Activated CD4-positive, alpha-beta T cell treated with anti-CD3 and anti-CD28 coated beads, Interleukin-2, amount 10 ng/mL, durations not matched to agents 7 days and 5 days (primary cell): Measurements from ENCODE around the gene SCART1. TPM values are rescaled to one million over a fixed set of nuclear protein-coding genes. Genes with fewer than 3 reads are reported as not detected.
"Not testable (repeated sequence)": the region's sequence is repeated elsewhere in the genome, so short reads cannot be mapped to it uniquely, and the experiment has no call there.

Source experiments
- CTCF ChIA-PET: fragments of 350-600 bp; sonication (Branson Sonifier 250); formaldehyde crosslinking; loops from one replicate; lab custom pipeline; 2021; ENCODE audit warnings: antibody characterized with exemption; lab: Charles Lee
- POLR2A ChIA-PET: fragments of 350-600 bp; sonication (Branson Sonifier 250); formaldehyde crosslinking; loops from one replicate; lab custom pipeline; 2021; ENCODE audit warnings: antibody characterized with exemption; lab: Charles Lee
- DNase-seq: peaks from one replicate; pipeline ENCODE4 v3.0.0-alpha.2; 2020
- H3K27ac Mint-ChIP-seq: one replicate; pipeline ENCODE4 v1.8.0; 2021; ENCODE audit warnings: mild to moderate bottlenecking, moderate library complexity, mixed read lengths
- H3K27me3 Mint-ChIP-seq: one replicate; pipeline ENCODE4 v1.8.0; 2021; ENCODE audit warnings: mixed read lengths
- H3K36me3 Mint-ChIP-seq: one replicate; pipeline ENCODE4 v1.8.0; 2021; ENCODE audit warnings: low read depth, mixed read lengths
- H3K4me1 Mint-ChIP-seq: one replicate; pipeline ENCODE4 v1.8.0; 2021; ENCODE audit warnings: mixed read lengths
- H3K4me3 Mint-ChIP-seq: one replicate; pipeline ENCODE4 v1.8.0; 2021; ENCODE audit warnings: mild to moderate bottlenecking, moderate library complexity, mixed read lengths
- H3K9me3 Mint-ChIP-seq: one replicate; pipeline ENCODE4 v1.8.0; 2021; ENCODE audit warnings: mixed read lengths
- total RNA-seq, 2 experiments: library from RNA; stranded (reverse); gene quantifications; one replicate each; pipeline ENCODE4 v1.2.3, GENCODE V29; 2021

The SCART1 gene
- total RNA-seq, 2 experiments from 2014 or later = 3.7 to 4.5 TPM

DNA sequence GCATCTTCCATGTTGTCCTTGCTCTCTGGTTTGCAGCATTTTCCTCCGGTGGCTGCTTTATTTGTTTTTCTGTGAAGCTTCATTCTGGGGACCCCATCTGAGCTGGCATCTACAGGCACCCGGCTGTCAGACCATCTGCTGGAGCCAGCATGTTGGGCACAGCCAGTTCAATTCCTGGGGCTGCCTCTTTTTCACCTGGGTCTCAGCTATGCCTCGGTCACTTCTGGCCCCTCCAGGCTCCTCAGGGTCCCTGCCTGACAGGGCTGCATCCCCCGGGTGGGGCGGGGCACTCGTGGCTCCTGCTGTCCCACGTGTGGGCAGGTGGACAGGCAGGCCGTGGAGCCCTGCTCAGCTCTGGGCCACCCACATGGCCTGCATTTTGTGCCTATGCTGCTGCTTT is 8.1 kb downstream of the SCART1 start:
- Mint-ChIP-seq H3K36me3 (no peaks in the 10 kb centered on the region), H3K27ac (no peak overlapping the region), H3K9me3 (no peaks in the 10 kb centered on the region), H3K4me3 (no peak overlapping the region), H3K4me1 (no peaks in the 10 kb centered on the region), H3K27me3 (peaks cover 6% of the 10 kb centered on the region)
- DNase-seq = peak; percentile 2
- POLR2A ChIA-PET = no interaction called here
- CTCF ChIA-PET = interaction anchor here (0.9 kb wide), 1 partner anchor 25 kb away, joined by 3 read pairs; no protein-coding TSS in a partner anchor

DNA sequence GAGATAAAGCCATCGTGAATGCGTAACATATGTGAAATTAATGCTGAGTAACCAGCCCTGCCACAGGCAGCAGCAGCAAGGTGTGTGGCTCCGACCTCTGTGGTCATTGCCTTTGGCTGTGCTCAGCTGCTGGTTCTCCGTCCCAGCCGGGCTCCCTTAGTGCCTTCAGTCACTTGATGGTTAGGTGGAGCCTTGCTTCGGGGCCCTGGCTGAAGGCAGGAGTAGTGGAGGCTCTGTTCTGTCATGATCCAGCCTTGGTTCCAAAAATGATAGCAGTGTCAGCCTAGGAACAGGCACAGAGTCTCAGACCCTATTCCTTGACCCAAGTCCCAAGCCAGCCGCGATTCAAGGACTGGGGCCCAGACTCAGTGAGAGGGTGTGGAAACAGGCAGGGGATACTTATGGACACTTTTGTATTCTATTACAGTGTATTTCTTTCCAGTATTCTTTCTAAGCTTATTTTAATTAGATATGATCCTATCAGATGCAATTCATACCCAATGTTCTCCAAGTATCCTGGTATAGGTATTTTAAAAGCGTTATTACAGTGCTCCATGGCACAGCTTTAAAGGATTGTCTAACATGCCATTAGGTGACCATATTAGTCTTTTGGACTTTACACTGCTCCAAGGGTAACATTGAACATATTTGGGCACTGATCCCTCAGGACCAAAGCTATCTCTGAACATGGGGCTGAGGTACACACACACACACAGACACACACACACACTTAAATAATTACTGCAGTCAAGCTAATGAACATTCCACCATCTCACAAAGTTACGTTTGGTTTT is 9.0 kb downstream of the SCART1 start:
- Mint-ChIP-seq H3K36me3 (no peaks in the 10 kb centered on the region), H3K4me1 (no peaks in the 10 kb centered on the region), H3K9me3 (no peaks in the 10 kb centered on the region), H3K27ac (no peak overlapping the region), H3K27me3 (peaks cover 6% of the 10 kb centered on the region), H3K4me3 (no peak overlapping the region)
- POLR2A ChIA-PET = no interaction called here
- CTCF ChIA-PET = no interaction called here
- DNase-seq = no peak

DNA sequence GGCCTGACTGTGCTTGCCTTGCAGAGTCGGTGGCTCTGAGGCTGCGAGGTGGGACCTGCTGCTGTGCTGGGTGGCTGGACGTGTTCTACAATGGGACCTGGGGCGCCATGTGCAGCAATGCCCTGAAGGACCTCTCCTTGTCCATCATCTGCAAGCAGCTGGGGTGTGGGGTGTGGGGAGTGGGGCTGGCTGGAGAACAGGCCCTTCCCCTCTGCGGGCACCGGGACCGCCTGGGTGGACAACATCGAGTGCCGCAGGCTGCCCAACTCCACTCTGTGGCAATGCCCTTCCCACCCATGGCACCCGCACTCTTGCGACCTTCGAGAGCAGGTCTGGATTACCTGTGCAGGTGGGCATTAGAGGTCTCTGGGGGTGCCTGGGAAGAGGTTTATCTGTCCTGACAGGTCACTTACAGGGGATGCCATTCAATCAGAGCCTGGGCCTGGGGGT is 10.9 kb downstream of the SCART1 start:
- H3K4me3 Mint-ChIP-seq = no peak overlapping the region
- DNase-seq = peak; percentile 1
- POLR2A ChIA-PET = no interaction called here
- H3K9me3 Mint-ChIP-seq = no peaks in the 10 kb centered on the region
- H3K27me3 Mint-ChIP-seq = peaks cover 10% of the 10 kb centered on the region
- no peaks in the 10 kb centered on the region for H3K36me3 Mint-ChIP-seq
- CTCF ChIA-PET = interaction anchor here (0.9 to 1.3 kb wide), 2 partner anchors 11 to 26 kb away, joined by 4 read pairs; partner anchors contain the start of gene SCART1
- no peaks in the 10 kb centered on the region for H3K4me1 Mint-ChIP-seq
- no peak overlapping the region for H3K27ac Mint-ChIP-seq

DNA sequence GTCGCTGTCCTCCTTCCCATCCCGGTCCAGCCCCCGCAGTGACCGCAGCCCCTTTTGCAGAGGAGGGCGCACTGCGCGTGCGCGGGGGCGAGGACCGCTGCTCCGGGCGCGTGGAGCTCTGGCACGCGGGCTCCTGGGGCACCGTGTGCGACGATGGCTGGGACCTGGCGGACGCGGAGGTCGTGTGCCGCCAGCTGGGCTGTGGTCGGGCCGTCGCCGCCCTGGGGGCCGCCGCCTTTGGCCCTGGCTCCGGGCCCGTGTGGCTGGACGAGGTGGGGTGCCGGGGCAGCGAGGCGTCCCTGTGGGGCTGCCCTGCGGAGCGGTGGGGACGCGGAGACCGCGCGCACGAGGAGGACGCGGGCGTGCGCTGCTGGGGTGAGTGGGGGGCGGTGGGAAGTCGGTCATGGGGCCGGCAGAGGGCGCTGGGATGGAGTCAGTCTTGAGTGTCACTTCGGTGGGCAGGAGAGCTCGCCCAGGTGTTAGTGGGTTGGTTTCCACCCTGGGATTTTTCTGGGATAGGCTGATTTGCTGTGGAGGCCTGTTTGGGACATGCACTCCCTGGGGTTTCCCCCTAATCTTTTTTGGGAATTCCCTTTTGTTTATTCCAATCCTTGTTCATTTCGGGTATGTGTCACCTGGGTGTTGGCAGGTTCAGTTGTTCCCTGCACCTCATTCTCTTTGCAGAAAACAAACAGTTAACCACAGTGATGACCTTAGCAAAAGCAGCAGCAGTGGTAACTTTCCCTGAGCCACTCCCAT is 11.6 kb downstream of the SCART1 start:
- H3K4me3 Mint-ChIP-seq = no peak overlapping the region
- ChIA-PET POLR2A (no interaction called here), CTCF (interaction anchor here (1.3 kb wide), 1 partner anchor 12 kb away, joined by 4 read pairs; the partner anchor contains the start of gene SCART1)
- no peaks in the 10 kb centered on the region for H3K36me3 Mint-ChIP-seq
- no peaks in the 10 kb centered on the region for H3K9me3 Mint-ChIP-seq
- H3K4me1 Mint-ChIP-seq = no peaks in the 10 kb centered on the region
- peak; percentile 3 for DNase-seq
- no peak overlapping the region for H3K27ac Mint-ChIP-seq
- peaks cover 10% of the 10 kb centered on the region for H3K27me3 Mint-ChIP-seq

DNA sequence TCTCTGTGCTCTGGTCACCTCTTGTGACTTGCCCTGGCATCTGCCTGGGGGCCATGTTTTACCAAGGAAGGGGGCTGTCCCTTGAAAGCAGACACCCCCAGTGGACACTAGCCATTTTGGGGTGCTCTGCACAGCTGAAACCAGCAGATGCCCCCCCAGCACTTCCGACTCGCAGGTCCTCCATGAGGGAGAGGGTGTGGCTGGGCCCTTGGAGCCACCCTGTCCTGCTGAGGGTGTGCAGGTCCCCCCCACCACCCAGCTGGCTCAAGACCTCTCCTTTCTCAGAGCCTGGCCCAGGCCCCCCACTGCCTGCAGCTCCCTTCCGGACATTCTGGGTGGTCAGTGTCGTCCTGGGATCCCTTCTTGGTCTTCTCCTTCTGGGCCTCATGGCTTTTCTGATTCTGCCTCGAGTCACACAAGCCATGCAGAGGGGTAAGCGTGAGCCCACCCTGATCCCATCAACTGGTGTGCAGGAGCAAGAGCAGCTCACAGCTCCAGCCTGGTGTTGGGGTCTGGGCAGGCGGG is 12.3 kb downstream of the SCART1 start:
- DNase-seq = peak; percentile 1
- H3K27me3 Mint-ChIP-seq = peaks cover 10% of the 10 kb centered on the region
- H3K36me3 Mint-ChIP-seq = no peaks in the 10 kb centered on the region
- H3K4me3 Mint-ChIP-seq = no peak overlapping the region
- H3K9me3 Mint-ChIP-seq = no peaks in the 10 kb centered on the region
- no peaks in the 10 kb centered on the region for H3K4me1 Mint-ChIP-seq
- H3K27ac Mint-ChIP-seq = no peak overlapping the region
- ChIA-PET POLR2A (no interaction called here), CTCF (no interaction called here)

DNA sequence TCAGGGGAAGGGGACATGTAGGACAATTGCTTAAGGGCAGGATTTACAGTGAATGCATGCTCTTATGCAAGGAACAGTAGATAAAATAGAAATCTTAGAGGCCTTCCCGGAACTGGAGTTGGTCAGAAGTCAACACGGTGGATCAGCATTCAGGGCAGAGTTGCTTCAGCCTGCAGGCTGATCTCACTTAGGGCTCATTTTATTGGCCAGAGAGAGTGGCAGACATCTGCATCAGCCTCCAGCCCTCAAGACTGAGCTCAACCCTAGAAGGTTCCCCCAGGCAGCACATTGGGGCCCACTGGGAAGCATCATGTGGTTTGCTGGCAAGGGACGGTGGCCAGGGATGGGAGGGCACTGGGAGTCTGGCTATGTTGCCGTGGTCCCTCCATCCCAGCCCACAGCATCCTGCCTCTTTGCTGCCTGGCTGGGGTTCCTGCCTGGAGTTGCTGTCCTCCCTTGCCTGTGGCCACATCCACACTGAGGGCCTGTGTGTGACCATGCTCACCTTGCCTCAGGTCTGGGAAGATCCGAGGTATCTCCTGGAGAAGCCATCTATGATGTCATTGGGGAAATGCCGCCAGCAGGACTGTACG is 13.0 kb downstream of the SCART1 start:
- Mint-ChIP-seq H3K4me3 (no peak overlapping the region), H3K4me1 (no peaks in the 10 kb centered on the region), H3K27ac (no peak overlapping the region), H3K27me3 (peaks cover 10% of the 10 kb centered on the region), H3K9me3 (no peaks in the 10 kb centered on the region), H3K36me3 (no peaks in the 10 kb centered on the region)
- CTCF ChIA-PET = no interaction called here
- POLR2A ChIA-PET = no interaction called here
- DNase-seq = peak; percentile 1

DNA sequence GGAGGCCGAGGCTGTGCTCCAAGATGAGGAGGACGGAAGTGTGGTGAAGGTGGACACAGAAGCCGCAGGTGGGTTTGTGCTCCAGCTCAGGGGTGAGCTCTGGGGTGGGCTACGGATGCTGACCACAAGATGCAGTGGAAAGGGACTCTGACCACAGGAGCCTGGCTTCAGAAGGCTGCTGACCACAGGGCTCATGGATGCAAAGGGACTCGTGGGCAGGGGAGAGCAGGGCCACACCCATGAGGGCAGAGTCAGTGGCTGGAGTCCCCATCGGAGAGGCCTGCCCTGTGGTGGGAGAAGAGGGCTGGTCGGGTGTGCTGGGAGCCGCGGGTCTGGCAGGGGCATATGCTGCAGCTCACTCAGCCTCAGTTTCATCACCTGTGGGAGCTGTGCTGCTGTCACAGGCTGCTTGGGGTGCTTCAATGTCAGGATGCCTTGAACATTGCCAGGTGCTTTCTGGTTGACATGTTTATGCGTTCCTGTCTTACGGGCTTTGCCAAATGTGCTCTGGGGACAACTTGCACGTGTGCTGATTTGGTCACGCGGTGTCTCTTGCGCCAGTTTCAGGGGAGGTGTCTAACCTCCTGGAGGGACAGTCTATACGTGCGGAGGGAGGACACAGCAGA is 13.7 kb downstream of the SCART1 start:
- H3K4me3 Mint-ChIP-seq = no peak overlapping the region
- H3K27me3 Mint-ChIP-seq = peaks cover 10% of the 10 kb centered on the region
- H3K36me3 Mint-ChIP-seq = no peaks in the 10 kb centered on the region
- POLR2A ChIA-PET = no interaction called here
- CTCF ChIA-PET = no interaction called here
- no peaks in the 10 kb centered on the region for H3K4me1 Mint-ChIP-seq
- no peaks in the 10 kb centered on the region for H3K9me3 Mint-ChIP-seq
- DNase-seq = peak; percentile 2
- peak overlapping the region; percentile 19 for H3K27ac Mint-ChIP-seq

DNA sequence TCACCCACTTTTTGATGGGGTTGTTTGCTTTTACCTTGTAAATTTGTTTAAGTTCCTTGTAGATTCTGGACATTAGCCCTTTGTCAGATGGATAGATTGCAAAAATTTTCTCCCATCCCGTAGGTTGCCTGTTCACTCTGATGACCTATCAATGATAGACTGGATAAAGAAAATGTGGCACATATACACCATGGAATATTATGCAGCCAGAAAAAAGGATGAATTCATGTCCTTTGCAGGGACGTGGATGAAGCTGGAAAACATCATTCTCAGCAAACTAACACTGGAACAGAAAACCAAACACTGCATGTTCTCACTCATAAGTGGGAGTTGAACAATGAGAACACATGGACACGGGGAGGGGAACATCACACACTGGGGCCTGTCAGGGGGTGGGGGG is 15.5 kb downstream of the SCART1 start:
- H3K27me3 Mint-ChIP-seq, H3K4me3 Mint-ChIP-seq, DNase-seq, H3K36me3 Mint-ChIP-seq, CTCF ChIA-PET, H3K4me1 Mint-ChIP-seq, POLR2A ChIA-PET, H3K9me3 Mint-ChIP-seq: not testable (repeated sequence)
- H3K27ac Mint-ChIP-seq = peak overlapping the region; percentile 13

DNA sequence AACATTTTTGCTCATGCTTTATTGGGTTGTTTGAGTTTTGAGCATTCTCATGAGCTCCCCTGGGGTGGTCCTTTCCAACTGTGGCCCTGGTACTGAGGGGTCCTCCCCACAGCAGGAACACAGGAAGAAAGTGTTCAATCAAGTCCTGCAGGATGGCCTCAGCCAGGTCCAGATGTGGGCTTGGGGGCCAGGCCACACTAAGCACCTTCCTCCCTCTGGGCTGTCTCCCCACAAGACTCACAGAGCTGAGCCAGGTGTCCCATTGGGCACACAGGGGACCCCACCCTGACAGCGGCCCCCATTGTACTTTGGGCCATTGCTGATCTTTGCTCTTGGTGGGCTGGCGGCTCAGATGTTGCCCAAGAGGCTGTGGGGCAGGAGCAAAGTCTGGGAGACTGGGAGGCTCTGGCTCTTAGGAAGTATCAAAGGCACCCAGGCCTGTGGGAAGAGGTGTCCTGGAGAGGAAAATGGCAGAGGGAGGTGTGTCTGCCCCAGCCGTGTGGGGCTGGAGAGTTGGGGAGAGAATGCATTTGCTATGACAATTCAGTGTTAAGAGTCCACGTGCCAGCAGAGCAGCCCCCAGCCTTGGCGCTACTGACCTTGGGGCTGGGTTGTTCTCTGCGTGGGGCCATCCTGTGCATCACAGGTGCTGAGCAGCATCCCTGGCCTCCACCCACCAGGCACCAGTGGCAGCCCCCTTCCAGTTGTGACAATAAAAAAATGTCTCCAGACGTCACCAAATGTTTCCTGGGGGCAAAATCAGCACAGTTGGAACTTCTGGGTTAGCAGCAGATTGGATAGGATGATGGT is 17.8 kb downstream of the SCART1 start:
- DNase-seq = peak; percentile 4

DNA sequence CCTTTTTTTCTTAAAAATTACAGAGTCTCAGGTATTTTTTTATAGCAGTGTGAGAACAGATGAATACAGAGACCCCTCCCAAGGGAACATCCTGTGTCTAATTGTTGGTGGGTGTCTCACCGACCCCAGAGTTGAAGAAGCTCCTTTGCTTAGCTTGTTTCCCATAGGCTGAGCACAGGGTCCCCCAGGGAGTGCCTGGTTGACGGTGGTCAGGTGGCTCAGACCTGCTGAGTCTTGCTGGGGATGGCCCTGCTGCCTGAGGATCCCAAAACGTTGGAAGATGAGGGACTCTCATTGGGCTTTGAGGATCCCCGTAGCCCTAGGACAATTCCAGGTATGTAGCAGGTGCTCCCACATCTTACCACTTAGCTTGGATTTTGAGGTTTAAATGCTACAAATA is 19.5 kb downstream of the SCART1 start:
- H3K36me3 Mint-ChIP-seq = no peaks in the 10 kb centered on the region
- ChIA-PET POLR2A (no interaction called here), CTCF (no interaction called here)
- H3K4me1 Mint-ChIP-seq = peaks cover 25% of the 10 kb centered on the region
- H3K4me3 Mint-ChIP-seq = no peak overlapping the region
- no peak overlapping the region for H3K27ac Mint-ChIP-seq
- DNase-seq = peak; percentile 1
- no peaks in the 10 kb centered on the region for H3K9me3 Mint-ChIP-seq
- peaks cover 4% of the 10 kb centered on the region for H3K27me3 Mint-ChIP-seq

More for the DNA sequence above, 17.8 kb downstream of the SCART1 start:
- H3K4me3 Mint-ChIP-seq = no peak overlapping the region
- no peaks in the 10 kb centered on the region for H3K9me3 Mint-ChIP-seq
- H3K4me1 Mint-ChIP-seq = peaks cover 23% of the 10 kb centered on the region
- ChIA-PET CTCF (interaction anchor here (1.2 kb wide), 1 partner anchor 29 kb away, joined by 4 read pairs; no protein-coding TSS in a partner anchor), POLR2A (no interaction called here)
- peak overlapping the region; percentile 25 for H3K27ac Mint-ChIP-seq
- H3K36me3 Mint-ChIP-seq = no peaks in the 10 kb centered on the region
- peaks cover 4% of the 10 kb centered on the region for H3K27me3 Mint-ChIP-seq

DNA sequence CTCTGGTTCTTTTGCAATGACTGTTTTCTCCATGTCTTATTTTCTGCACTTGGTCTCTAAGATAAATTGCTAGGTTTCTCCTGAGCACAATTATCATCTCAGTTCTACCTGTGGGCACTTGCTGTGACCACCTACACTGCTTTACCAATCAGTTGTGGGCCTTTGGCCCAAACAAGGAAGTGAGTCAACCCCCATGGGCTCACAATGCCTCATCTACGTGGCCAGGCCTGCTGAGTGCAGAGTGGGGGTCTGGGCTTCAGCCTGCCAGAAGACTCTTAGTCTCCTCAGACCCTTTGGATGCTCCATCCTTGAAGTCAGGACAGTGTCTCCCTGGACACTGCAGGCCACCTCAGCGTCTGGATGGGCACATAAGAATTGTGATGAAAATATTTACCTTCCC is 20.3 kb downstream of the SCART1 start:
- H3K36me3 Mint-ChIP-seq = no peaks in the 10 kb centered on the region
- H3K4me1 Mint-ChIP-seq = peaks cover 25% of the 10 kb centered on the region
- H3K4me3 Mint-ChIP-seq = no peak overlapping the region
- H3K9me3 Mint-ChIP-seq = no peaks in the 10 kb centered on the region
- POLR2A ChIA-PET = no interaction called here
- H3K27me3 Mint-ChIP-seq = peaks cover 2% of the 10 kb centered on the region
- CTCF ChIA-PET = no interaction called here
- DNase-seq = no peak
- no peak overlapping the region for H3K27ac Mint-ChIP-seq
